GM21786 (cell line): Measurements from ENCODE around the gene IRF4.

Source experiments
- ATAC-seq: cut with Tn5 transposase; IDR thresholded peaks from one replicate; pipeline ENCODE4 v1.9.1; 2021; ENCODE audit not compliant: unreplicated experiment

Gene IRF4

DNA sequence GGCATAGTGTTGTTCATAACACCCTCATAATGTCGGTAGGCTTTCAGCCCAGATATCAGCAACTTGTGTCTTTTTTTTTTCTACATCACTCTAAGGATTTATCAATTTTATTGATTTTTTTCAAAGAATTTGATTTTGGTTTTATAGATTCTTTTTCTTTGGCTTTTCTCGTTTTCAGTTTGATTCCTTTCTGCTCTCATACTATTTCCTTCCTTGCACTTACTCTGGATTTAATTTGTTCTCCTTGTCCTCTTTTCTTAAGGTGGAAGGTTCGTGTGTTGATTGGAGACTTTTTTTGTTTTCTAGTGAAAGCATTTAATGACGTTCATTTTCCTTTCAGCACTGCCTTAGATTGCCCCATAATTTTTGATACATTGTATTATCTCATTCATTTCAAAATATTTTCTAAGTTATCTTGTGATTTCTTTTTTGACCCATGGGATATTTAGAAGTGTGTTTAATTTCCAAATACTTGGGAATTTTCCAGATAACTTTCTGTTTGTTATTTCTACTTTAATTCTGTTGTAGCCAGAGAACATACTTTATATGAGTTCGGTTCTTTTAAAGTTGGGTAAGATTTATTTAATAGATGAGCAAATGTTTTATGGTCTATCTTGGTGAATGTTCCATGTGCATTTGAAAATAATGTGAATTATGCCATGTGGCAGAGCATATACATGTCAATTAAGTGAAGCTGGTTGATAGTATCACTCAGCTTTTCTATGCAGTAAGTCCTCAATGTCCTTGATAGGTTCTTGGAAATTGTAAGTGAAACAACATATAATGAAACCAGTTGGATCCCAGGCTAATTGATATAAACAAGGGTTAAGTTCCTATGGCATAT, 62.8 kb downstream of the IRF4 start:
- no peak for ATAC-seq

DNA sequence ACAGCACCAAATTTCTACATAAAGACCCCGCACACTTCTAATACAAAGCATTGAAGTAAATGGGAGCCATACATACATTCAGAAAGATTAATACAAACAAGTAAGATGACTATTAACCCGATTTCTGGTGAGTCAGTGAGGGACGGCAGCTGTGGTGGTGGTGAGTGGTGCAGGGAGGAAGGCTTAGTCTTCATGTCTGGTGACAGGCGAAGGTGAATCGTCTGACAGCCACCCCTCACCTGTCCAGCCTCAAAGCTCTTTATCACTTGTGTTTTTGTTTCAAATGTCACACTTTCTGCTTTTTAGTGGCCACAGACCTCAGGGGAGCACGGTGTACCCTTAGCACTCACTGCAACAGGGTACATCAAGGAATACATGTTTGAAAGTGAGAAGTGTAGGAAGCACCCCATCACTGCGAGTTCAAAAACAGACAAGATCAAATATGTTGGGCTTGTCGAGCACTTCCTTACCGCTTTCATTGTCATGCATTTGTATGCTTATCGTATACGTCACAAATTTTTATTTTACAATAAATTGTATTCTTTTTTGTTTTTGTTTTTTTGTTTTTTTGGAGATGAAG, 63.5 kb downstream of the IRF4 start:
- ATAC-seq, result no peak

DNA sequence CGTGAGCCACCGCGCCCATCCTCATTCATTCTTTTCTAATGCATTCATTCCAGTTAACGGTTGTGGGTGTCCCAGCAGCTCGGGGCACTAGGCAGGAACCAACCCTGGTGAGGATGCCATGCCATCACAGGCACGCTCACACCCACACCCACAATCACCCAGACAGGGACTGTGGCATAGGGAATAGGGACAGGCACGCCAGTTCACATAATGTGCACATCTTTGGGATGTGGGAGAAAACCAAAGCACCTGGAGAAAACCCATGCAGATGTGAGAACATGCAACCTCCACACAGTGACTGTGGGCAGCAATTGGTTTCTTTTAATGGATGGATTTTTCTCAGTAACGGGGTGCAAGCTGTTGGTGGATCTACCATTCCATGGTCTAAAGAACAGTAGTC, 64.3 kb downstream of the IRF4 start:
- ATAC-seq, result no peak

DNA sequence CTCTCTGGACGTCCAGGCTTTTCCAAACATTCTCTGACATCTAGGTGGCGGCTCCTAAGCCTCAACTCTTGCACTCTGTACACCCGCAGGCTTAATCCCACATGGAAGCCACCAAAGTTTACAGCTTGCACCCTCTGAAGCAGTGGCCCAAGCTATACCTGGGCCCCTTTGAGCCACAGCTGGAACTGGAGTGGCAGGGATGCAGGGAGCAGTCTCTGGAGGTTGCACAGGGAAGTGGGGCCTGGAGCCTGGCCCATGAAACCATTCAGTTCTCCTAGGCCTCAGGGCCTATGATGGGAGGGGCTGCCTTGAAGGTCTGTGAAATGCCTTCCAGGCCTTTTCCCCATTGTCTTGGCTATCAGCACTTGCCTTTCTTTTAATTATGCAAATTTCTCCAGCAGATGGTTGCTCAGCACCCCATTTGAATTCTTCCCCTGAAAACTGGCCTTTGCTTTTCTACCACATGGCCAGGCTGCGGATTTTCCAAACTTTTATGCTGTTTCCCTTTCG, 64.9 kb downstream of the IRF4 start:
- ATAC-seq, result no peak

DNA sequence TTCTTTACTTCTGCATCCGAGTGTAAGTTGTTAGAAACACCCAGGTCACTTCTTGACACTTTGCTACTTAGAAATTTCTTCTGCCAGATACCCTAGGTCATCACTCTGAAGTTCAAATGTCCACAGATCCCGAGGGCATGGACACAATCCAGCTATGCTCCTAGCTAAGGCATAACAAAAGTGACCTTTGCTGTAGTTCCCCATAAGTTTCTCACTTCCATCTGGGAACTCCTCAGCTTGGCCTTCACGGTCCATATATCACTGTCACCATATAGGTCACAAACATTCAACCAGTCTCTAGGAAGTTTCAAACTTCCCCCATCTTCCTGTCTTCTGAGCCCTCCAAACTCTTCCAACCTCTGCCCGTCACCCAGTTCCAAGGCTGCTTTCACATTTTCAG, 65.3 kb downstream of the IRF4 start:
- ATAC-seq, result no peak
